Stomach (tissue), 9 donors: Measurements from ENCODE around the gene NUP153. TPM values are rescaled to one million over a fixed set of nuclear protein-coding genes. Genes with fewer than 3 reads are reported as not detected.

Experiments
- DNase-seq, 2 donors: peaks; one replicate each; pipeline versions ENCODE4 v3.0.0 to v3.0.0-alpha.2; 2013 to 2019
- H3K27ac ChIP-seq, 5 donors: fragments of 200-600 bp in 4 of 5; sonication (generic) in 4 of 5; one replicate each; pipeline ENCODE4 v1.5.1; 2013 to 2019; ENCODE audit warnings: mild to moderate bottlenecking in 1 of 5, moderate library complexity in 1 of 5
- H3K27me3 ChIP-seq, 3 donors: fragments of 200-600 bp; sonication (generic); one replicate each; pipeline ENCODE4 v1.5.1; 2017 to 2019; ENCODE audit warnings: mixed run types in 1 of 3
- H3K36me3 ChIP-seq, 4 donors: fragments of 200-600 bp; sonication (generic); 1 replicate in 3 of 4; 2 replicates in 1 of 4; pipeline ENCODE4 v1.5.1; 2016 to 2019
- H3K4me1 ChIP-seq, 4 donors: fragments of 200-600 bp; sonication (generic); one replicate each; pipeline ENCODE4 v1.5.1; 2016 to 2019
- H3K4me3 ChIP-seq, 4 donors: fragments of 200-600 bp; sonication (generic) in 3 of 4; one replicate each; pipeline ENCODE4 v1.5.1; 2016 to 2019; ENCODE audit warnings: mild to moderate bottlenecking in 1 of 4
- H3K9me3 ChIP-seq, 4 donors: fragments of 200-600 bp; sonication (generic); one replicate each; pipeline ENCODE4 v1.5.1; 2016 to 2019
- CTCF ChIP-seq, 7 experiments: fragments of 450-650 bp in 4 of 7; fragments of 200-600 bp in 3 of 7; sonication (generic) in 3 of 7; IDR thresholded peaks; one replicate each; pipeline ENCODE4 v1.5.1; 2016 to 2019; ENCODE audit warnings: antibody characterized with exemption in 7 of 7, control low read depth in 2 of 7, mild to moderate bottlenecking in 1 of 7
- EP300 ChIP-seq: sonication (generic); formaldehyde crosslinking; IDR thresholded peaks from one replicate; pipeline ENCODE4 v1.6.1; 2017; ENCODE audit warnings: antibody characterized with exemption
- POLR2A ChIP-seq, 4 donors: fragments of 450-650 bp; IDR thresholded peaks; one replicate each; pipeline ENCODE4 v1.6.1; 2016; ENCODE audit warnings: antibody characterized with exemption in 4 of 4, control low read depth in 2 of 4, mild to moderate bottlenecking in 1 of 4, moderate library complexity in 1 of 4
- POLR2AphosphoS5 ChIP-seq, 3 donors: sonication (generic); formaldehyde crosslinking; IDR thresholded peaks; one replicate each; pipeline ENCODE4 v1.6.1; 2016; ENCODE audit warnings: antibody characterized with exemption in 3 of 3
- WGBS, 5 donors: extraction: QIAGEN DNeasy Blood & Tissue Kit in 3 of 5; methylation state at CpG; one replicate each; pipeline versions ENCODE4 v1.1.5 to v1.1.7; 2013 to 2018; 5-methylcytosine and 5-hydroxymethylcytosine counted together
- intact Hi-C: fragments of 100-400 bp; cut with DNase I; formaldehyde crosslinking; loops from one replicate; pipeline ENCODE4 v1.15.1; 2023; ENCODE audit warnings: low total_unique reads
- polyA plus RNA-seq, 3 donors: library from polyadenylated mRNA; stranded (reverse); fragments of 200-250 nt; gene quantifications; one replicate each; pipeline ENCODE4 v1.2.3, GENCODE V29; 2013
- total RNA-seq, 5 donors: library from RNA; depleted of rRNA; stranded (reverse); fragments of >200 nt; gene quantifications; one replicate each; pipeline versions ENCODE4 v1.1.0 to v1.2.3, GENCODE V29; 2014 to 2016
- donor health status: healthy with polysubstance abuse.
- donor health status: Bipolar disorder and iron deficiency.
- donor health status: healthy.

The NUP153 gene
- total and polyA plus RNA-seq, 8 donors = 5.2 to 50.5 (median 18.2) TPM

GRCh38 chr6:17630511-17631073 is 76.1 kb downstream of the NUP153 start:
- WGBS, 5 donors = 20 to 46% (median 33%) methylated on average over 5 of the region's 5 CpGs
- no peak for DNase-seq
- intact Hi-C loops = no loop called here
- H3K4me3 ChIP-seq = no peak overlapping the region
- H3K36me3 ChIP-seq = peaks cover 13 to 83% (median 71%) of the 10 kb centered on the region in 4 donors
- H3K27me3 ChIP-seq = no peaks in the 10 kb centered on the region
- H3K9me3 ChIP-seq = no peaks in the 10 kb centered on the region
- TF ChIP-seq CTCF (IDR thresholded peaks at IDR 0.05) (no peak), POLR2A (IDR thresholded peaks at IDR 0.05) (no peak)
- H3K4me1 ChIP-seq = peaks cover 0 to 35% (median 12%) of the 10 kb centered on the region in 4 donors
- H3K27ac ChIP-seq = no peak overlapping the region

GRCh38 chr6:17629824-17630510 is 76.8 kb downstream of the NUP153 start:
- H3K36me3 ChIP-seq = peaks cover 13 to 83% (median 71%) of the 10 kb centered on the region in 4 donors
- WGBS, 5 donors = 59 to 74% (median 63%) methylated on average over 8 of the region's 8 CpGs
- no peaks in the 10 kb centered on the region for H3K9me3 ChIP-seq
- no peak overlapping the region for H3K27ac ChIP-seq
- H3K4me3 ChIP-seq = no peak overlapping the region
- TF ChIP-seq EP300 = no peak
- no peak for TF ChIP-seq POLR2A (IDR thresholded peaks at IDR 0.05)
- no peak for TF ChIP-seq POLR2AphosphoS5 (IDR thresholded peaks at IDR 0.05)
- no peak for TF ChIP-seq CTCF (IDR thresholded peaks at IDR 0.05)
- DNase-seq = no peak
- H3K27me3 ChIP-seq = no peaks in the 10 kb centered on the region
- intact Hi-C loops = no loop called here
- H3K4me1 ChIP-seq = peaks cover 0 to 35% (median 12%) of the 10 kb centered on the region in 4 donors

- peaks cover 13 to 92% (median 81%) of the 10 kb centered on the region in 4 donors for H3K36me3 ChIP-seq
- 56 to 70% (median 59%) methylated on average over 1 of the region's 1 CpG for WGBS, 5 donors
- H3K27me3 ChIP-seq = no peaks in the 10 kb centered on the region
- TF ChIP-seq CTCF (IDR thresholded peaks at IDR 0.05) (no peak), POLR2AphosphoS5 (IDR thresholded peaks at IDR 0.05) (no peak), EP300 (no peak), POLR2A (IDR thresholded peaks at IDR 0.05) (no peak)
- H3K4me1 ChIP-seq = peaks cover 0 to 30% (median 12%) of the 10 kb centered on the region in 4 donors
- H3K4me3 ChIP-seq = no peak overlapping the region
- no peak overlapping the region for H3K27ac ChIP-seq
- no peaks in the 10 kb centered on the region for H3K9me3 ChIP-seq
- intact Hi-C loops = no loop called here
- no peak for DNase-seq
These were observed 77.9 kb downstream of the NUP153 start for GRCh38 chr6:17628873-17629272.

GRCh38 chr6:17624396-17624795 is 82.3 kb downstream of the NUP153 start:
- H3K4me3 ChIP-seq = no peak overlapping the region
- H3K4me1 ChIP-seq = peaks cover 0 to 6% (median under 1%) of the 10 kb centered on the region in 4 donors
- H3K9me3 ChIP-seq = no peaks in the 10 kb centered on the region
- H3K27ac ChIP-seq = no peak overlapping the region
- TF ChIP-seq POLR2A (IDR thresholded peaks at IDR 0.05) (no peak), CTCF (IDR thresholded peaks at IDR 0.05) (no peak), POLR2AphosphoS5 (IDR thresholded peaks at IDR 0.05) (no peak), EP300 (no peak)
- 59 to 90% (median 83%) methylated on average over 1 of the region's 1 CpG for WGBS, 5 donors
- H3K27me3 ChIP-seq = no peaks in the 10 kb centered on the region
- peaks cover 8 to 93% (median 83%) of the 10 kb centered on the region in 4 donors for H3K36me3 ChIP-seq
- intact Hi-C loops = no loop called here
- DNase-seq = no peak
